IMR-90 (cell line): Measurements from ENCODE around the gene CHMP1B.

Experiments
- BHLHE40 ChIP-seq: fragments of 150-350 bp; IDR thresholded peaks from 2 replicates; pipeline ENCODE4 v1.6.1; 2016; ENCODE audit warnings: mild to moderate bottlenecking, low read depth, low read length
- CEBPB ChIP-seq: IDR thresholded peaks from 2 replicates; pipeline ENCODE4 v1.6.1; 2012; ENCODE audit warnings: low read depth, low read length, improper control_type of control experiment
- CHD1 ChIP-seq: IDR thresholded peaks from 2 replicates; pipeline ENCODE4 v1.6.1; 2012; ENCODE audit warnings: low read depth, low read length, improper control_type of control experiment
- CTCF ChIP-seq: conservative IDR thresholded peaks from 2 replicates; pipeline ENCODE4 v1.5.1; 2012; ENCODE audit warnings: mild to moderate bottlenecking, low read depth, low read length, improper control_type of control experiment
- MAFK ChIP-seq: IDR thresholded peaks from 2 replicates; pipeline ENCODE4 v1.6.1; 2012; ENCODE audit warnings: low read depth, low read length, improper control_type of control experiment
- MAZ ChIP-seq: IDR thresholded peaks from 2 replicates; pipeline ENCODE4 v1.6.1; 2012; ENCODE audit warnings: low read depth, mild to moderate bottlenecking, low read length, improper control_type of control experiment, moderate library complexity, borderline replicate concordance
- MXI1 ChIP-seq: IDR thresholded peaks from 2 replicates; pipeline ENCODE4 v1.6.1; 2012; ENCODE audit warnings: low read depth, mild to moderate bottlenecking, low read length, moderate library complexity, borderline replicate concordance
- NFE2L2 ChIP-seq: fragments of 150-350 bp; IDR thresholded peaks from 2 replicates; pipeline ENCODE4 v1.6.1; 2016; ENCODE audit warnings: low read depth, mild to moderate bottlenecking, low read length
- POLR2A ChIP-seq: IDR thresholded peaks from 2 replicates; pipeline ENCODE4 v1.6.1; 2012; ENCODE audit warnings: mild to moderate bottlenecking, low read depth, low read length
- RAD21 ChIP-seq: IDR thresholded peaks from 2 replicates; pipeline ENCODE4 v1.6.1; 2012; ENCODE audit warnings: low read length, improper control_type of control experiment
- RCOR1 ChIP-seq: IDR thresholded peaks from 2 replicates; pipeline ENCODE4 v1.6.1; 2012; ENCODE audit warnings: mild to moderate bottlenecking, low read length, improper control_type of control experiment; ENCODE audit not compliant: insufficient replicate concordance
- RFX5 ChIP-seq: IDR thresholded peaks from 2 replicates; pipeline ENCODE4 v1.8.0; 2012; ENCODE audit warnings: low read depth, mild to moderate bottlenecking, low read length, moderate library complexity
- TF ChIP-seq, protein P1 (sequence below): fragments of 150-350 bp; IDR thresholded peaks from 2 replicates; pipeline ENCODE4 v1.6.1; 2017; ENCODE audit warnings: mild to moderate bottlenecking, antibody characterized with exemption, low read length, low read depth
- TF ChIP-seq, protein P2 (sequence below): fragments of 150-350 bp; IDR thresholded peaks from 2 replicates; pipeline ENCODE4 v1.6.1; 2016; ENCODE audit warnings: low read depth, mild to moderate bottlenecking, low read length, moderate library complexity, borderline replicate concordance

DNA sequence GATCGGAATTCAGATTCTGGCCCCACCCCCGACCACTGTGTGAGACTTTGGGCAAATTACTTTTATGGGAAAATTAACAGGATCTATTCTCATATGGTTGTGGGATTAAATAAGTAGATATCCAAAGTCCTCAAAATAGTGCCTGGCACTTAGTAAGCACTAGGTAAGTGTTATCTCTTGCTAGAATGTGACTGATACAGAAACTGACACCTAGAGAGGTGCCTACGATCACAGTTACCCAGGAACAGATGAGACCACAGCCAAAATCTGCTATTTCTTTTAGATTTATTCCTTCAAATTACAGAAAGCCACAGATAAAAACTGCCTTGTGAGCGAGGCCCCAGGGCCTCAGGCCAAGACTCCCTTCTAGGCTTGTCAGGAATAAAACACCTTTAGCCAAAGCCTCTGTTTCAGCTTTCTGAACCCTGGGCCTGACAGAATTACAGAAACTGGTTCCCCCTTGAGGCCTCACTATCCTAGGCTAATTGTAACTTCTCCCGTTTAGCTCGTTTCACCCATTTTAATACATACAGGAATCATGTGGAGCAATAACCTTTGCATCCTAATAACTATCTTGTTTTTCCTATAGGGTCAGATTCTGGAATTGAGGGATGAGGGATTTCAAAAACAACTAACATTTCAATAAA is 22.3 kb upstream of the CHMP1B start:
- TF ChIP-seq RAD21 (no peak), POLR2A (no peak), CTCF (no peak), RFX5 (no peak), BHLHE40 (no peak), MAFK (no peak), RCOR1 (no peak), NFE2L2 (no peak), CHD1 (no peak), CEBPB (no peak), MAZ (no peak), MXI1 (no peak)
- TF ChIP-seq, protein P1, sequence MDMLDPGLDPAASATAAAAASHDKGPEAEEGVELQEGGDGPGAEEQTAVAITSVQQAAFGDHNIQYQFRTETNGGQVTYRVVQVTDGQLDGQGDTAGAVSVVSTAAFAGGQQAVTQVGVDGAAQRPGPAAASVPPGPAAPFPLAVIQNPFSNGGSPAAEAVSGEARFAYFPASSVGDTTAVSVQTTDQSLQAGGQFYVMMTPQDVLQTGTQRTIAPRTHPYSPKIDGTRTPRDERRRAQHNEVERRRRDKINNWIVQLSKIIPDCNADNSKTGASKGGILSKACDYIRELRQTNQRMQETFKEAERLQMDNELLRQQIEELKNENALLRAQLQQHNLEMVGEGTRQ: no peak
- TF ChIP-seq, protein P2, sequence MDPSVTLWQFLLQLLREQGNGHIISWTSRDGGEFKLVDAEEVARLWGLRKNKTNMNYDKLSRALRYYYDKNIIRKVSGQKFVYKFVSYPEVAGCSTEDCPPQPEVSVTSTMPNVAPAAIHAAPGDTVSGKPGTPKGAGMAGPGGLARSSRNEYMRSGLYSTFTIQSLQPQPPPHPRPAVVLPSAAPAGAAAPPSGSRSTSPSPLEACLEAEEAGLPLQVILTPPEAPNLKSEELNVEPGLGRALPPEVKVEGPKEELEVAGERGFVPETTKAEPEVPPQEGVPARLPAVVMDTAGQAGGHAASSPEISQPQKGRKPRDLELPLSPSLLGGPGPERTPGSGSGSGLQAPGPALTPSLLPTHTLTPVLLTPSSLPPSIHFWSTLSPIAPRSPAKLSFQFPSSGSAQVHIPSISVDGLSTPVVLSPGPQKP: no peak
